GM23338 (cell line): ENCODE measurements around the gene RAD51B.

Source experiments
- CTCF ChIP-seq, 2 experiments: fragments of 200-600 bp in 1 of 2; sonication (generic) in 1 of 2; conservative IDR thresholded peaks; 2 replicates each; pipeline versions ENCODE4 v1.5.1 to v1.6.1; 2016 to 2017; ENCODE audit warnings: antibody characterized with exemption in 2 of 2, low read depth in 2 of 2, mild to moderate bottlenecking in 2 of 2, moderate library complexity in 1 of 2
- EZH2phosphoT487 ChIP-seq: fragments of 200-600 bp; sonication (generic); IDR thresholded peaks from one replicate; pipeline ENCODE4 v1.8.1; 2018; ENCODE audit warnings: antibody characterized with exemption; ENCODE audit not compliant: unreplicated experiment

DNA sequence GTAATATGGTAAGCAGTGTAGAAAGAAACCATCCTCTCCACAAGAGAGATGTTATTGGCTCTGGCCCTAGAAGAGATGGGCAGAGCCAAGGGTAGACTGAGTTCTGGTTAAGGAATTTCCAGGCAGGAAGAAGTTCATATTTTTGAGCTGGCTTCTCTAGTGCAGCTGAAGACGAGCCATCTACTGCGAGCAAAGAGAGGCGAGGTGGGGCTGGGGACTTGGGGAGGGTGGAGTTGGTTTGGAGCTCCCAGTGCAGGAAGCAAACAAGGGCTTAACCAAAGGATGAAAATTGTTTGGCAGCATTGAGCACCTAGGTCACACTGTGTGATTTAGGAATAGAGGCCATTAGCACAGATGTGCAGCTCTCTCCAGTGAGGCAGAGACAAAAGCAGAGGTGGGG lies 733.7 kb downstream of the RAD51B start:
- no peak for TF ChIP-seq CTCF (conservative IDR thresholded peaks at IDR 0.05; ENCODE audit: low read depth in 2 of 2)
- TF ChIP-seq EZH2phosphoT487: no peak
